Upper lobe of left lung (tissue), 6 donors: ENCODE results near the gene MRAP. TPM values are rescaled to one million over a fixed set of nuclear protein-coding genes. Genes with fewer than 3 reads are reported as not detected.
A peak's percentile ranks its signal among the peaks of the same experiment; 100 is the strongest.

Experiments
- ATAC-seq, 2 donors: fragments of 200-7000 bp; cut with Tn5 transposase; one replicate each; pipeline ENCODE4 v1.9.1; 2022; ENCODE audit warnings: mild to moderate bottlenecking in 2 of 2, moderate library complexity in 2 of 2; ENCODE audit not compliant: low FRiP score in 2 of 2
- DNase-seq, 2 donors: peaks; one replicate each; pipeline ENCODE4 v3.0.0-alpha.2; 2019 to 2020
- H3K27ac ChIP-seq, 4 donors: fragments of 200-600 bp; sonication (generic); one replicate each; pipeline ENCODE4 v1.5.1; 2016 to 2019
- H3K27me3 ChIP-seq, 4 donors: fragments of 200-600 bp; sonication (generic); one replicate each; pipeline ENCODE4 v1.5.1; 2017 to 2019
- H3K36me3 ChIP-seq, 4 donors: fragments of 200-600 bp; sonication (generic); one replicate each; pipeline ENCODE4 v1.5.1; 2016 to 2019
- H3K4me1 ChIP-seq, 4 donors: fragments of 200-600 bp; sonication (generic); one replicate each; pipeline ENCODE4 v1.5.1; 2018 to 2019
- H3K4me3 ChIP-seq, 4 donors: fragments of 200-600 bp; sonication (generic); one replicate each; pipeline ENCODE4 v1.5.1; 2017 to 2019; ENCODE audit warnings: mild to moderate bottlenecking in 2 of 4, moderate library complexity in 1 of 4
- H3K9me3 ChIP-seq, 4 donors: fragments of 200-600 bp; sonication (generic); one replicate each; pipeline ENCODE4 v1.5.1; 2018 to 2019
- EP300 ChIP-seq, 4 donors: sonication (generic); formaldehyde crosslinking; IDR thresholded peaks; one replicate each; pipeline ENCODE4 v1.5.1; 2017; ENCODE audit warnings: antibody characterized with exemption in 4 of 4, control low read depth in 2 of 4
- POLR2A ChIP-seq, 4 donors: fragments of 450-650 bp; IDR thresholded peaks; one replicate each; pipeline ENCODE4 v1.5.1; 2016 to 2017; ENCODE audit warnings: antibody characterized with exemption in 4 of 4, mild to moderate bottlenecking in 2 of 4
- POLR2AphosphoS5 ChIP-seq, 2 donors: sonication (generic); formaldehyde crosslinking; IDR thresholded peaks; one replicate each; pipeline ENCODE4 v1.5.1; 2017; ENCODE audit warnings: antibody characterized with exemption in 2 of 2
- WGBS, 2 donors: methylation state at CpG; one replicate each; pipeline ENCODE4 v1.1.5; 2017 to 2018; 5-methylcytosine and 5-hydroxymethylcytosine counted together
- total RNA-seq, 6 donors: library from RNA; depleted of rRNA in 4 of 6; stranded (reverse); fragments of >200 nt in 4 of 6; gene quantifications; one replicate each; pipeline versions ENCODE4 v1.1.0 to v1.2.1, GENCODE V29; 2016 to 2021
- TF ChIP-seq, protein P1 (sequence below), 6 experiments: fragments of 450-650 bp in 4 of 6; fragments of 200-600 bp in 2 of 6; sonication (generic) in 2 of 6; IDR thresholded peaks; one replicate each; pipeline ENCODE4 v1.5.1; 2016 to 2019; ENCODE audit warnings: antibody characterized with exemption in 6 of 6
- donor health status: DM: no; HTN: no; CAD: no; lungs with moderate emphysema.
- donor health status: DM: no; HTN: yes; CAD: no; lungs with severe emphysema.

Gene MRAP
- total RNA-seq: 1 to 10 TPM in 1 of 6 donors, under 1 TPM in 2, not detected in 3; 0.46 to 2.3 (median 0.54) TPM

DNA sequence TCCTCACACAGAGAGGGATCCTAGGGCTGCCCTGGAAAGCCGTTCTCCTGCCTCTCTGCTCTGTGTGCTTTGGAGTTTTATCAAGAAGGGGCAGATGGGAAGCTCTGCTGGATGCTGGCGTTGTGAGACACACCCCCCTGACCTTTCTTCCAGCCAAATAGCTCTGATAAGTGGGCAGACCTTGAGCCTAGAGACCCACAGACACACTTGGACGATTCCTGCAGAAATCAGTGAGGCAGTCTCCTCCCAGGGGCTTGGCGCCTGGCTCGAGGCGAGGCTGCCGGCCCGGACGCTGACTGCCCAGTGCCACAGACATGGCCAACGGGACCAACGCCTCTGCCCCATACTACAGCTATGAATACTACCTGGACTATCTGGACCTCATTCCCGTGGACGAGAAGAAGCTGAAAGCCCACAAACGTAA, at the start of gene MRAP:
Gene MRAP (plus strand): TSS at position 198 of the 424 bp plus-strand sequence. CDS start 117 bp downstream, at position 315.
- peak in 1 of 2 donors; percentile 66 for DNase-seq
- H3K27ac ChIP-seq: peak within 1 kb of the TSS in 3 of 4 donors; percentile 20 to 64 (median 32)
- peak in 1 of 2 donors; percentile 43 for ATAC-seq
- WGBS, 2 donors: 87 to 88% methylated on average over 4 to 14 of the region's 14 CpGs
- H3K4me1 ChIP-seq: no peaks in the 10 kb centered on the region
- no peaks in the 10 kb centered on the region for H3K36me3 ChIP-seq
- H3K9me3 ChIP-seq: no peaks in the 10 kb centered on the region
- TF ChIP-seq POLR2A (IDR thresholded peaks at IDR 0.05): no peak
- TF ChIP-seq EP300 (IDR thresholded peaks at IDR 0.05): no peak
- no peak for TF ChIP-seq POLR2AphosphoS5 (IDR thresholded peaks at IDR 0.05)
- TF ChIP-seq, protein P1, sequence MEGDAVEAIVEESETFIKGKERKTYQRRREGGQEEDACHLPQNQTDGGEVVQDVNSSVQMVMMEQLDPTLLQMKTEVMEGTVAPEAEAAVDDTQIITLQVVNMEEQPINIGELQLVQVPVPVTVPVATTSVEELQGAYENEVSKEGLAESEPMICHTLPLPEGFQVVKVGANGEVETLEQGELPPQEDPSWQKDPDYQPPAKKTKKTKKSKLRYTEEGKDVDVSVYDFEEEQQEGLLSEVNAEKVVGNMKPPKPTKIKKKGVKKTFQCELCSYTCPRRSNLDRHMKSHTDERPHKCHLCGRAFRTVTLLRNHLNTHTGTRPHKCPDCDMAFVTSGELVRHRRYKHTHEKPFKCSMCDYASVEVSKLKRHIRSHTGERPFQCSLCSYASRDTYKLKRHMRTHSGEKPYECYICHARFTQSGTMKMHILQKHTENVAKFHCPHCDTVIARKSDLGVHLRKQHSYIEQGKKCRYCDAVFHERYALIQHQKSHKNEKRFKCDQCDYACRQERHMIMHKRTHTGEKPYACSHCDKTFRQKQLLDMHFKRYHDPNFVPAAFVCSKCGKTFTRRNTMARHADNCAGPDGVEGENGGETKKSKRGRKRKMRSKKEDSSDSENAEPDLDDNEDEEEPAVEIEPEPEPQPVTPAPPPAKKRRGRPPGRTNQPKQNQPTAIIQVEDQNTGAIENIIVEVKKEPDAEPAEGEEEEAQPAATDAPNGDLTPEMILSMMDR (IDR thresholded peaks at IDR 0.05): no peak
- no peaks in the 10 kb centered on the region for H3K27me3 ChIP-seq
- no peak within 1 kb of the TSS for H3K4me3 ChIP-seq

DNA sequence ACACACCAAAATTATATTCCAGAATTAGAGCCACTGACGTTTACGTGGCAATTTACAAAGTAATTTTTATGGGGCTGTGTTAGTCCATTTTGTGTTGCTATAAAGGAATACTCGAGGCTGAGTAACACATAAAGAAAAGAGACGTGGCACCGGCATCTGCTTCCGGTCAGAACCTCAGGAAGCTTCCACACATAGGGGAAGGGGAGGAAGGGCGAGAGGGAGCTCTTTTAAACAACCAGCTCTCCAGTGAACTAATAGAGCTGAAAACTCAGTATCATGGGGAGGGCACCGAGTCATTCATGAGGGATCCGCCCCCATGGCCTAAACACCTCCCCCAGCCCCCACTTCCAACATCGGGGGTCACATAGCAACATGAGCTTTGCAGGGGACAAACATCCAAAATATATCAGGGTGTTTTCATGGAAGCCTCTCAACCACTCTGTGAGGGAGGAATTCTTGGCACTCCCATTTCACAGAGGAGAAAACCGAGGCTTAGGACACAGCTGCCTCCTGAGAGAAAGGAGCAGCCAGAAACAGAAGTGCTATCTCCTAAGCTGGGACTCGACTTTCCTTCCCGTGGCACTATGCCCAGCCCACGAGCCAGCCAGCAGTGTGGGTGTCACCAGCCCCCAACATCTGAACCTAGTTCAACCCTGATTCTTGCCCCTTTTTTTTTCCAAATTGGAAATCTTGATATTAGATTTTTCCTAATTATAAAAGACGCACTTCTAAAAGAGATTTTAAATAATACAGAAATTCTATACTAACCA, 49.0 kb upstream of the MRAP start:
- WGBS, 2 donors: 76 to 85% methylated on average over 14 to 15 of the region's 15 CpGs
- no peak for TF ChIP-seq POLR2AphosphoS5 (IDR thresholded peaks at IDR 0.05)
- TF ChIP-seq POLR2A (IDR thresholded peaks at IDR 0.05): no peak
- TF ChIP-seq, protein P1 (IDR thresholded peaks at IDR 0.05): no peak
- no peak for TF ChIP-seq EP300 (IDR thresholded peaks at IDR 0.05)
- H3K36me3 ChIP-seq: no peaks in the 10 kb centered on the region
- H3K27me3 ChIP-seq: no peaks in the 10 kb centered on the region
- H3K27ac ChIP-seq: no peak overlapping the region
- no peaks in the 10 kb centered on the region for H3K9me3 ChIP-seq
- DNase-seq (no peak), ATAC-seq (no peak)
- no peaks in the 10 kb centered on the region for H3K4me1 ChIP-seq
- no peak overlapping the region for H3K4me3 ChIP-seq

DNA sequence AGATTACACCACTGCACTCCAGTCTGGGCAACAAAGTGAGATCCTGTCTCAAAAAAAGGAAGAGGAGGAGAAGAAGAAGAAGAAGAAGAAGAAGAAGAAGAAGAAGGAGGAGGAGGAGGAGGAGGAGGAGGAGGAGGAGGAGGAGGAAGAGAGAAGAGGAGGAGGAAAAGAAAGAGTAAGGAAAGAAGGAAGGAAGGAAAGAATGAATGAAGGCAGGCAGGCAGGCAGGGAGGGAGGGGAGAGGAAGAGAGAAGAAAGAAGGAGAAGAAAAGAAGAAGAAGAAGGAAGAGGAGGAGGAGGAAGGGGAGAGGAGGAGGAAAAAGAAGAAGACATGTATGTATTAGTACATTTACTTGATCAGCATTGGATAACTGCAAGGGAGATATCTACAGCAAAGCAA, 46.5 kb upstream of the MRAP start:
- no peak for TF ChIP-seq POLR2AphosphoS5 (IDR thresholded peaks at IDR 0.05)
- TF ChIP-seq, protein P1 (IDR thresholded peaks at IDR 0.05): no peak
- TF ChIP-seq POLR2A (IDR thresholded peaks at IDR 0.05): no peak
- no peak for TF ChIP-seq EP300 (IDR thresholded peaks at IDR 0.05)
- Histone ChIP-seq H3K4me1 (no peaks in the 10 kb centered on the region), H3K27ac (no peak overlapping the region), H3K9me3 (no peaks in the 10 kb centered on the region), H3K27me3 (no peaks in the 10 kb centered on the region), H3K36me3 (no peaks in the 10 kb centered on the region), H3K4me3 (no peak overlapping the region)
- no peak for ATAC-seq
- no peak for DNase-seq

DNA sequence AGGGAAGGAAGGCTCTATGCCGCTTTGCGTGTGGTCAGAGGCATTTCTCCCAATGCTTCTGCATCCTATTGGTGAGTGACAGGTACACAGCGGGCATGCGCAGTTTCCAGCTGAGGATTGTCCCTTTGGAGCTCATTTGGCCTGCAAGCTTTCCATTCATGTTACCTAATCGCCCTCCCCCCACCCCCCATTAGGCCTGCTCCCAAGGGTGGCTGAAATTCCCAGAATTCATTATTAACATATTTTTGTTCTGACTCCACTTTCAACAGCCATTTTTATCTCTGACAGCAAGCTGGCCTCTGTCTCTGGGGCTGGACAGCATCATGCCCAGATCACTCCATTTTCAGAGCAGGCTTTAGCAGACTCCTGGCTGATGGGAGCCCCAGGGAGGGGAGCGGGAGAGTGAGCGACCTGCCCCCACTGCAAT, 45.4 kb upstream of the MRAP start:
- peaks cover 0 to 2% (median under 1%) of the 10 kb centered on the region in 4 donors for H3K4me1 ChIP-seq
- H3K27ac ChIP-seq: no peak overlapping the region
- 71 to 87% methylated on average over 2 to 7 of the region's 7 CpGs for WGBS, 2 donors
- no peak for DNase-seq
- peak in 1 of 2 donors; percentile 52 for ATAC-seq
- no peak for TF ChIP-seq POLR2AphosphoS5 (IDR thresholded peaks at IDR 0.05)
- TF ChIP-seq POLR2A (IDR thresholded peaks at IDR 0.05): no peak
- TF ChIP-seq, protein P1 (IDR thresholded peaks at IDR 0.05): no peak
- no peak for TF ChIP-seq EP300 (IDR thresholded peaks at IDR 0.05)
- no peaks in the 10 kb centered on the region for H3K27me3 ChIP-seq
- no peak overlapping the region for H3K4me3 ChIP-seq
- no peaks in the 10 kb centered on the region for H3K36me3 ChIP-seq
- no peaks in the 10 kb centered on the region for H3K9me3 ChIP-seq
